K562 treated with DMSO at 1 percent for 48 hours (cell line): Measurements from ENCODE around the gene S100A5. TPM values are rescaled to one million over a fixed set of nuclear protein-coding genes. Genes with fewer than 3 reads are reported as not detected.

ENCODE experiments used
- total RNA-seq: library from RNA; unstranded; fragments of 300-600 nt; gene quantifications from 2 replicates; pipeline ENCODE4 v1.2.3, GENCODE V29; 2022; ENCODE audit warnings: low replicate concordance; ENCODE audit errors: extremely low read depth

The S100A5 gene, protein sequence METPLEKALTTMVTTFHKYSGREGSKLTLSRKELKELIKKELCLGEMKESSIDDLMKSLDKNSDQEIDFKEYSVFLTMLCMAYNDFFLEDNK
- total RNA-seq, result not detected in 2 replicates

DNA sequence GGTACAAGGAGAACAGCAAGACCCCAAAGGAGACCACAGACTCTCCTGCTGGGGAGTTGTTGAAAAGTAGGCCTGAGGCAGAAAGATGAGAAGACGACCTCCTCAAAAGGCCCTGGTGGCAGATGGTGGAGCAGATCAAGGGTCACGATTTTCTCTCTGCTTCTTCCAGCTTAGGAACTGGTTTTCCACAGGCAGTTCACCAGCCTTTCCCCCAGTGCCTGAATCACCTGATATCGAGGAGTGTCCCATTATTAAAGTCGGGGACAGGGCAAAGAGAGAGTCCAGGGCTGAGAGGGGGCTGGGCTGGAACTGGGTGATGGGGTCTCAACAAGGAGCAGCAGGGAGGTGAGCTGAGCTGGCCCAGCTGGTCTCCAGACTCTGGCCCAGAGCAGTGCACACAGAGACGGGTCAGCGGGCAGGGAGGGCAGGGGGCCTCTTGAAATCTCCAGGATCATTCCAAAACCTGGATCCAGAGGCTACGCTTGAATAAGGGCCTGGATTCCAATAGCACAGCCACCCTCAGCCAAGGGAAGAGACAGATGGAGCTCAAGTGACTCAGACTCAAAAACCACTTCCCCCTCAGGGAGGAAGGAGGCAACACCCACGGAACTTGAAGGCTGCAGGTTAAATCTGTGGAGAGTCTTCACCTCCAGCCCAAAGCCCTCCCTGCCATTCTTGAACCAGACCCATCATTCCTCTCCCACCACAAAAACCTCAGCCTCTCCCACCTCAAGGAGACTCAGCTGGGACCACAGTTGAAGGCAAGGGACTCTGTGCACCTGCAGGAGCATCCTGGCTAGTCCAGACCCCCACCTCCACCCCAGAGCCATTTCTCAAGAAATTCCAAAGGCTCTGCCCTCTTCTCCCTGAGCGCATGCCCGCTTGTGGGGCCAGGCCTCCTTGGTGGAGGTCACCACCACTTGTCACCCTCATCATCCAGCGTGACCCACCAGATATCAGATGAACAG lies at the start of gene S100A5:
TSS of gene S100A5 (minus strand) at position 541 of the 968 bp plus-strand sequence. CDS start 743 bp downstream, outside the sequence.

GRCh38 chr1:153565529-153566374 lies 25.0 kb upstream of the S100A5 start, which contains the start of gene S100A2:
S100A2 (minus strand) TSS chr1:153565844; CDS start chr1:153563877, 1,967 bp downstream.

DNA sequence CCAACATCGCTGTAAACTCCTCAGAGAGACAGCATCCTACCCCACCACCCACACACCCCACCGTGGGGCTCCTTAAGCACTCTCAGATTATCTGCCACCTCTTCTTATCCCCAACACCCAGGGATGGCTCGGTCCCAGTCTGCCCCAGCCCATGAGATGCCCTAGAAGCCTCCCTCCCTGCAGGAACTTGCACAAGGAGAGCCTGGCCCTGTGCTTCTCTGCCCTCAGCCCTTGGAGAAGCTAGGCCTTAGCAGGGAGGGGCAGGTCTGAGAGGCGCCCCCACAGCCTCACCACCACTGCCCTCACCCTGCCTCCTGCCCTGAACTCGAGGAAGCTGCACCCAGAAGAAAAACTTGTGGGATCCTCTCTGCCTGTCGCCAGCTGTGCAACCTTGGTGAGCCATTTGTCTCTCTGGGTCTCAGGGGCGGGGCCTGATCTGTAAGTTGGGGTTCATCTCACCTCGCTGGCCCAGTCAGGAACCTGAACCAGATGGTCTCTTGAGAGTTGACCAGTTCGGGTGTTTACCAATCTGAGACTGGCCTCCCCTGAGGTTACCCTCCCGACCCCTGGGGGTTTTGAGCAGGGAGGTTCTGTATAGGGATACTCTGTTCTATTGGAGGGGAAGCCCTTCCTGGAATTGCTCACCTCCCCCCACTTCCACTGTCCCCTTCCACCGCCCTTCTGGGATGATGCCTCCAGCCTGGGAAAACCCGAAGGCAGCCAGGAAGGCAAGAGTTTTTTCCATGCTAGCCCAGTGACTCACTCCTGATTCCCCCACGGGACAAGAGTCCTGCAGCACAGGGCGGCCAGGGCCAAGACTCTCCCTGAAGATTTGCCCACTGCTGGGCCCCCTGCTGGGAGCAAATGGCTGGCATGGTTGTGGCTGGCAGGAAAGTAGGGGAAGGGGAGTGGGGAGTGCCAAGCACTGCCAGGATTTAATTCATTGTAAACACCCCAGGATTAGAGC lies 8.3 kb upstream of the S100A5 start, which contains the start of gene S100A3:
TSS of gene S100A3 (minus strand) at position 537 of the 967 bp plus-strand sequence. CDS start 773 bp downstream, outside the sequence.

DNA sequence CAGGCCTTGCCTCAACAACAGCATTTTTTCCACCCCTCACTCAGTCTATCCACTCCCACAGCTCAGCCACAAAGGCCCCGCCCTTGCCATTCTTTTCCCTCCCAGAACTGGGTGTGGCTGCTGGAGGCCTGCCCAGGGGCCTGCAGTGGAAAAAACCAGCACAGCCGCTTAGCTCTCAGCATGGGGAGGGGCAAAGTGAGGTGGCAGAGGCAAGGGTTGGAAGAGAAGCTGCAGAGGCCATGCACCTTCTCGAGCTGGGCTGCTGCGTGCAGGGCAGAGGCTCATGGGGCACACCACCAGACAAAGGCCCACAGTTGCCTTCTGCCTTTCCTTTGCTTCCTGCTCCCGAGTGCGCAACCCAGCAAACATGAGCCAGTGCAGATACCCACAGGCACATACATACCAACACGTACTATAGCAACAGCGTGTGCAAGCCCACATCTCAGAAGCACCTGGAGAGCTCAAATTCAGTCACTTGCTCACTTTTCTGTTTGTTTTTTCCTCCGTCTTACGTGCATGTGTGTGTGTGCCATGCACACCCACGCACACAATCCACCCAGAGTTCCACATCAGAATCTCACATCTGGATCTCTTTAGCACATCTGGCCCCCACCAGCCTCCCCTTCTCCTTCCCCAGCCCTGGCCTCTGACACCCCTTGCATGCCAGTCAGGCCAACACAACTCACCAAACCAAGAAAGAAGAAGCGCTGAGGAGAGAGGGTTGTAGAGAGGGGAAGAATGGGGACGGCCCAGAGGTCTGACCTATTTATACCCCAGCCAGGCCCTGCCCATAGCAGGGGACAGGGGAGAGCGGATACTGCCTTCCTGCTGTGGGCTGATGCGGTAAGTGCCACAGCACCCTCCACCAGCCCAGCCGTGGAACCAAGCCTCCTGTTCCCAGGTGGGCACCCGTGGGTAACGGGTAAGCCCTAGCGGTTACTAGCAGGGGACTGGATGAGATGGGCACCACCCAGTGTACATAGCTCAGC lies 4.6 kb upstream of the S100A5 start, which contains the start of gene S100A4:
TSS of gene S100A4 (minus strand) at position 740 of the 989 bp plus-strand sequence. CDS start 1,012 bp downstream, outside the sequence.

DNA sequence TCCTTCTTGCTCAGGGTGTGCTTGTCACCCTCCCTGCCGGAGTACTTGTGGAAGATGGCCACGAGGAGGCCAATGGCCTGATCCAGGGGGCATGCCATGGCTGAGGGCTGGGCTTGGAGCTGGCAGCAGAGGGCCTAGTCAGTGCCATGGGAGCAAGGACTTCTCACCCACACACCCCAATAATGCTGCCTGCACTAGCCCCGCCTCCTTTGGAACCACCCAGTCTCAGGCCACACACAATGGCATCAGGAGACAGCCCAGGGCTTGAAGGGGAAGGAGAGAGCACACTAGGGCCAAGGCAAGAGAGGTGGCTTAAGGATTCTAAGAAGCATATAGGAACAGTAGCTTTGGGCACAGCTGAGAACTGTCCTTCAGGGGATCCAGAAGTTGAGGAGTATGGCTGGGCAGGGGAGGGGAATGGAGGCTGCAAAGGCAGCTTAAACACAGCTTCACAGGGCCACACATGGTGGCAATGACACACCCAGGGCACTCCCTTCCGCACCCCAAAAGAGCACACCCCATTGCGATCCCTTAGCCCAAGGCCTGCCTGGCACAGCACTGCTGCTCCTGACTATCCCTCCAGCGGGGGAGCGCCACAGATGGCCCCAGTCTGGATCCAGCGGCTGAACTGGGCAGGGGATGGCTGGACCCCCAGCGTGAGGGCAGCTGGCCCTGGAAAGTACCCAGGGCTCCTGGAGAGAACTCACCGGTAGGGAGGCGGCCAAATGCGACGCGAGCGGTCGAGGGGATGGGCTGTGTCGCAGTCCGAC lies 5.3 kb downstream of the S100A5 start, which contains the start of gene S100A6:
TSS of gene S100A6 (minus strand) at position 750 of the 770 bp plus-strand sequence. CDS start at position 98, 652 bp downstream.

Other genes with a start within 250 kb of the S100A5 start
- gene PGLYRP3, start 228.0 kb downstream of the S100A5 start, total RNA-seq, result not detected in 2 replicates
- gene PGLYRP4, start 192.1 kb downstream of the S100A5 start, total RNA-seq, result not detected in 2 replicates
- not detected in 2 replicates for gene S100A9, start 183.1 kb downstream of the S100A5 start, total RNA-seq
- not detected in 2 replicates for gene S100A12, start 165.3 kb downstream of the S100A5 start, total RNA-seq
- gene S100A8, start 149.9 kb downstream of the S100A5 start, total RNA-seq, result not detected in 2 replicates
- not detected in 2 replicates for gene S100A7A, start 124.4 kb downstream of the S100A5 start, total RNA-seq
- not detected in 2 replicates for gene S100A7, start 80.3 kb downstream of the S100A5 start, total RNA-seq
- not detected in 2 replicates for gene S100A6, start 4.9 kb downstream of the S100A5 start, total RNA-seq
- not detected in 2 replicates for gene S100A4, start 4.9 kb upstream of the S100A5 start, total RNA-seq
- gene S100A3, start 8.3 kb upstream of the S100A5 start, total RNA-seq, result not detected in 2 replicates
- gene S100A2, start 24.9 kb upstream of the S100A5 start, total RNA-seq, result not detected in 2 replicates
- not detected in 2 replicates for gene S100A16, start 72.2 kb upstream of the S100A5 start, total RNA-seq
- gene S100A14, start 75.4 kb upstream of the S100A5 start, total RNA-seq, result not detected in 2 replicates
- not detected in 2 replicates for gene S100A13, start 86.6 kb upstream of the S100A5 start, total RNA-seq
- not detected in 2 replicates for gene S100A1, start 87.5 kb upstream of the S100A5 start, total RNA-seq
- not detected in 2 replicates for gene CHTOP, start 93.1 kb upstream of the S100A5 start, total RNA-seq
- gene SNAPIN, start 117.8 kb upstream of the S100A5 start, total RNA-seq, result not detected in 2 replicates
- gene ILF2, start 130.1 kb upstream of the S100A5 start, total RNA-seq, result not detected in 2 replicates
- not detected in 2 replicates for gene NPR1, start 137.8 kb upstream of the S100A5 start, total RNA-seq
- not detected in 2 replicates for gene INTS3, start 187.1 kb upstream of the S100A5 start, total RNA-seq
- not detected in 2 replicates for gene SLC27A3, start 234.5 kb upstream of the S100A5 start, total RNA-seq